Medulla oblongata (tissue), 1 donor: ENCODE measurements around the gene CAMTA1.
"Not testable (repeated sequence)": the region's sequence is repeated elsewhere in the genome, so short reads cannot be mapped to it uniquely, and the experiment has no call there.

Experiments
- DNase-seq: peaks from one replicate; pipeline ENCODE4 v3.0.0-alpha.2; 2015; ENCODE audit errors: extremely low spot score

CAMTA1 gene

DNA sequence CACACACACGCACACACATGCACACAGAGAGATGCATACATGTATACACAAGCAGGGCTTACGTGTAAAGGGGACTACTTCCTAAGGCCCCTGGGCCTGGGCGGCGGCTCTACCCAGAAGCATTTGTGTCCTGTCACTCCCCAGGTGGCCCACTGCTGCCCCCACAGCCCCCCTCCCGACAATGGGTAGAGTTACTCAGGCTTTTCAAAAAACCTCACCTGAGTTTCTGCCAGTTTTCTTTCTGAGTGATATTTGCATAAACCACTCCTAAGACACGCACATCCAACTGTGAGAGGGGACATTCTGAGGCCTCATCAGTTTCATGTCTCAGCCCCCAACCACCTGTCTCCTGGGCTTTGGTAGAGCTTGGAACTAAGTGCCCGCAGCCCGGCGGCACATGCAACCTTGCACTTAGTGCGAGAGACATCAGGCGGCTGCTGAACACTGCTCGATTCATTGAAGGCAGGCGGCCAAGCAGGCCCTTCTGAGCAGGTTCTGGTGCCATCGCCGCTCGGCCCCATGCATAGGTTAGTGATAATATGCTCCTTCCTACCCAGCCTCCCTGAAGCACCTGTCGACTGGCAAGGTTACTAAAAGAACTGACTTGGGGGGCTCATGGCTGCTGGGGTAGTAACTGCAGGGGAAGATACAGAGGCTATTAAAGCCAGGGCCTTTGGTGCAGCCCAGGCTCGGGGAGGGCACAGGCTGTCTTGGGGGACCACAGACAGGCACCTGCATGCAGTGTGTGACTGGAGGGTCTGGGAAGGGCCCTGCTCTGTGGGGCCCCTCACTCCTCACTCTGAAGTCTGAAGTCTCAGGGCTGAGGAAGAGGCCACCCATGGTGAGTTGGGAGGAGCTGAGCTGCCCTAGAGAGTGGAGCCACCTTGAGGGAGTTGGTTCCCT is 621.6 kb downstream of the CAMTA1 start:
- DNase-seq, result no peak

DNA sequence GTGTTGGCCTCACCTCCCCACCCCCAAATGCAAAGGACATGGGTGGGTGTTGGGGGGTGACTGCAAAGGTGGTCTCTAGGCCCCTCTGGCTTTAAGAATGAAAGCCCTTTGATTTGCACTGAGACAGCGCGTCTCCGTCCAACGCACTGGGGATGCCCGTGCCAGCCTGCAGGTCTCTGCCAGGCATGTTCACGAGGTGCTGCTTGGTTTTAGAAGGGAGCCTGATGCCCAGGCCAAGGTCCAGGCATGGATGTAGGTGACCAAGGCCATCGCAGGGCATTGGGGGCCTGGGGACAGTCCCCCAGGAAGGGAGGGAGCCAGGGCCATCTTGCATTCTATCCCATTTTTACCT is 622.3 kb downstream of the CAMTA1 start:
- no peak for DNase-seq

DNA sequence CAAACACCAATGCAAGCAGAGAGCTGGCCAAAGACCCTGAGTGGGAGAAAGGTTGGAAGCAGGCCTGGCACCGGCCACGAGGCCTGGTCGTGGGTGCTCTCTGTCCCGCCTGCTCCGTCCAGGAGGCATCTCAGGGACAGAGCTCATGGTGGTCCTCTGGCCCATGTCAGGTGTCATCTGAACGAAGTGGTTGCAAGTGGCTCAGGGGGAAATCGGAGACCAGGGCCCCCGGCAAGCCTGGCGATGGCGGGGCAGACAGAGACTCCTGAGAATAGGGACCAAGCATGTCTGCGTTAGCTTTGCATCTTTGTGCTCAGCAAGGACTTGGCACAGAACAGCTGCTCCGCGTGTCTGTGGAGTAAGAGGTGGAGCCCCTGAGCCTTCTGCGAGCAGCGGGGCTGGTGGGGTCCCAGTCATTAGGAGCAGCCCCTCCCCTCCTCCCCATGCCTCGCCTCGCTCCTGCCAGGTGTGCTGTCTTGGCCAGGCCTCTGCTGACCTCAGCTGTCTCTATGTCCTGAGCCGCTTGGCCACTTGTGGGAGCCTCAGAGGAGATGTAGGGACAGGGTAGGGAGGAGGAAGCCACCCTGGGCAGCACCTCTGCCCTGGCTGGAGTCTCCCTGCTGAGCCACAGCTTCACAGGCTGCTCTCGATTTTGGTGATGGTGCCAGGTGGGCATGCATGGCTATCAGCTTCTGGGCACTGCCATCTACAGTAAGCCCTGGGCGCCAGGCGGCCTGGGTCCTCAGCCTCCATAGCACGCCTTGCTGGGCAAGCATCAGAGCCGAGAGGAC is 622.9 kb downstream of the CAMTA1 start:
- DNase-seq, result no peak

DNA sequence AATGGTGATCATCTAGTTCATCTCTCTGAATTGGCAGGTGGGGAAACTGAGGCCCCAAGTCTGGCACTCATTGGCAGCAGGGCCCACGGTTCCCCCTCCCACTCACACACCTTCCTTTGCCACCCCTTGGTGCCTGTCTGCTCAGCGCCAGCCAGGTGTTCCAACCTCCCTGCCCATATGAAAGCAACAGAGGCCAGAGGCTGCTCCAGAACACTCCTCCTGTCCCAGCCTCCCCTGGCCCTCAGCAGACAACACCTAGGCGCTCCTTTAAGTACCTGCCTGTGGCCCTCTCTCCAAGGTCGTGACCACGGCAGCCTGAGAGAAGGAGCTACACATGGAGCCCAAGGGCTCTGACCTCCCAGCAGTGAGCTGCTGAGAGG is 623.5 kb downstream of the CAMTA1 start:
- DNase-seq, result no peak

DNA sequence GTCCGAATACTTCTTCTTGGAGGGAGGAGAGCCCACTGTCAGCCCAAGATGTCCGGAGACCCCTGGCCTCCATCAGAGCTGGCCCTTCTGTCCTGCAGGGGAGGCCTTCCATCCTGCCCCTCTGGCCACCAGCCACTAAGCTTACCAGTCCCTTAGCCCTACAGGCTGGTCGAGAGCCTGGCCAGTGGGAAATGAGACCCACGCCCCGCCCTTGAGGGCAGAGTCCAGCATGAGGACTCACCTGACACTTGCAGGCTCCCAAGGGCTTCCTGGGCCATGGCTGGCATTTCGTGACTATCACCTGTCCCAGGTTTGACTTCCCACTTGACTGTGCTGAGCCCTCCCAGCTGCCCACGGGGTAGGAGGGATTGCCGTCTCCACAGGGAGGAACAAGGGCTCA is 624.0 kb downstream of the CAMTA1 start:
- DNase-seq, result no peak

DNA sequence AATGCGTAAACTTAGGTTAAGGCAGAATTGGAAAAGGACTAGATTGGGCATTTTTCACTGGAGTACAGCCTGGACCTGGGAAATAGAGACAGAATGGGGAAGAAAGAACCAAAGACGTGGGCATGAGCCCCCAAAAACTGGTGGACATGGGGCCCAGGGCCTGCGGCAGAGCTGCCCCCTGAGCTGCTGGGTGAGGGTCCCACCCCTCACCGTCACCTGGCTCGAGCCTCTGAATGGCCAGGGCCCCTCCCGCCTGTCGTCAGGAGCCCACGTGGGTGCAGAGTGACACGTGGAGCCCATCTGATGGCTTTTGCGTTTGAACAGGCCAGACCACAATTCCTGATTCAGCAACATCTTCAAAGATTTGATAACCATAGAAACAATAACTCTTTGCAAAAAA is 624.9 kb downstream of the CAMTA1 start:
- DNase-seq, result no peak

DNA sequence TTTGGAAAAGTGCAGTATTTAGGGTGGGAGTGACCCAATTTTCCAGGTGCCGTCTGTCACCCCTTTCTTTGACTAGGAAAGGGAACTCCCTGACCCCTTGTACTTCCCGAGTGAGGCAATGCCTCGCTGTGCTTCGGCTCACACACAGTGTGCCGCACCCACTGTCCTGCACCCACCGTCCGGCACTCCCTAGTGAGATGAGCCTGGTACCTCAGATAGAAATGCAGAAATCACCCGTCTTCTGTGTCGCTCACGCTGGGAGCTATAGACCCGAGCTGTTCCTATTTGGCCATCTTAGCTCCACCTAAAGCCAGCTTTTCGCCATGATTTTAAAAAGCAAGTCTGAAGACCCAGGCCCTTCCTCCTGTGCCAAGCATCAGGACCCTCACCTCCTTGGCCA is 632.4 kb downstream of the CAMTA1 start:
- not testable (repeated sequence) for DNase-seq

DNA sequence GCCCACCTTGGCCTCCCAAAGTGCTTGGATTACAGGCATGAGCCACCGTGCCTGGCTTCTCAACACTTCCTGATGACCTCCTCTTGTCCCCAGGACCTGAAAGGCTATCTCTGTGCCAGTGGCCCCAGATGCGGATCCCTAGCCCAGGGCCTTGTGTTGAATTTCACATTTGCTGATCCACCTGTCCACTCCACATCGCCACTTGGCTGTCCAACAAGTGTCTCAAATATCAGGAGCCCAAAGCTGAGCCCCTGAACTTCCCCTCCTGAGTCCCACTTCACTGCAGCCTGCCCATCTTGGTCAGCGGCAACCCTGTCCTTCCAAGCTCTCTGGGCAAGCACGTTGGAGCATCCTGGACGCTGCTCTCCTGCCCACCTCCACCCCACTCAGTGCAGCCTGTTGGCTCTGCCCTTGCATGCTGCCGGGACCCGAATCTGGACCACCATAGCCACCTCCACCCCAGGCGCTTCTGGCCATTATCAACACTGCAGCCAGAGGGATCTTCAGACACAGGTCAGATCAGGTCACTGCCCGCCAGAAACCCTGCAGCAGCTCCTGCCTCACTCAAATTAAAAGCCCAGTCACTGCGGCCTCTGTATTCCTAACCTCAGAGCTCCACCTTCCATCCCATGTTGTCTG is 633.3 kb downstream of the CAMTA1 start:
- DNase-seq, result no peak

DNA sequence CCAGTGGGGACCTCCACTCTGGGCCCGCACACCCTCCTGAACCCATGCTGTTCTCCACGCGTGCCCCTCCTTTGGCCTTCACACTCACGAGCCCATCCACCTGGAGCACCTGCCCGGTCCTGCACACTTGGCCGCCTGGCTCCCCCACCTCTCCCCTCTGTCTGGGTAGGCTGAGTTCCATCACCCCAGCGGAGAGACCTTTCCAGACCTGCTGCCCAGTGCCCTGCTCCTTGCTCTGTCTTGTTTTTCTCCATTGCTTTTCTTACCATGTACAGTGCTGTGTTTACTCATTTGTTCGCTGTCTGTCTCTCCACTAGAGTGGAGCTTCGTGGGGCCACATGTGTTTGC is 634.8 kb downstream of the CAMTA1 start:
- DNase-seq, result no peak

DNA sequence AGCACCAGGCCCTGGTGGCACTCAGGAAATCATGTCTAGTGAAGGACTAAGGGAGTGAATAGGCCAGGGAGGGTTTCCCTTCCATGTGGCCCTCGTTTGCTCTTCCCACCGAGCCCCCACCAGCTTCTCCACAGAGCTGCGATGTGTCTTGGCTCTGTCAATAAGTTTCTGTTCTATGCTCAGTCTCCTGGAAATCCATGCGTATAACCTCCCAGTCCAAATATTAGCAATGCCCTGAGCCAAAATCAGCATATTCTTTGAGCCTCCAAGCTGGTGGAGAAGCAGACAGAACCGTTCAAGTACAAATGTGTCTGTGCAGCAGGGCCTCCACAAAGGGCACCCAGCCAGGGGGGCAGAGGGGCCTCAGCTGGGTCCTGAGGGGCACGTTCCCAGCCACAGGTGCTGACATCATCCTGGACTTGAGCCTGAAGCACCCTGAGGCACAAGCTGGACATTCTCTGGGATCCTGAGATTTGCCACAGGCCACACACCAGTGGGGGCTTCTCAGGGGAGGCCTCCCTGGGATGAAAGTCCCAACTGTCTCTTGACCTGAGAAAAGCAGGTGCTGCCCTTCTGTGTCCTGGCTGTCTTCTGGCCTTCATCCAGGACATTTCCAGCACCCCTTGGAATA is 635.3 kb downstream of the CAMTA1 start:
- DNase-seq, result no peak

DNA sequence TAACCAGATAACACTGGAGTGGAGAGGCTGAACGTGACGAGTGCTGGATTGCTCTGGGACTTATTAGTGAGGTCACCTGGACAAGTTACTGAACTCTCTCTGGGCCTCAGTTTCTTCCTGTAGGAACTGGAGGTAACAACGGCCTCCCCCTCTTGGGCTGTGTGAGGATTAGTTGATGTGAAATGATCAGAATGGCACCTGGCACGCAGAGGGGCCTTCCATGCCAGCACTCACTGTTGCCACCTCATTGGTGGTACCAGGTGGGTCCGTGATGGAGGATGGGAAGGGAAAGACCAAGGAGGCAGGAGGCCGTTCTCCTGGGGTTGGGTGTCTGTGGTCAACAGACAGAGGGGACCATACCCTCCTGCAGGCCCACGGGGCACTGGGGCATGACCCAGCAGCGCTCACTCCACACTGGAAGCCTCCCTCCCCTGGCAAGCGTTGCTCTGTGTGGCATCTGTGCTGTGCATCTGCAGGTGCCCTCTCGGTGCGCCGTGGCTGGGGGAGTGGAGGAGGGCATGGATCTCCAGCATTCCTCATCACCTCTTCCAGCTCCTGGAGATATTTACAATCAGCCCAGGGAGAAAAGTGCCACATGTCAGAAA is 636.3 kb downstream of the CAMTA1 start:
- no peak for DNase-seq

DNA sequence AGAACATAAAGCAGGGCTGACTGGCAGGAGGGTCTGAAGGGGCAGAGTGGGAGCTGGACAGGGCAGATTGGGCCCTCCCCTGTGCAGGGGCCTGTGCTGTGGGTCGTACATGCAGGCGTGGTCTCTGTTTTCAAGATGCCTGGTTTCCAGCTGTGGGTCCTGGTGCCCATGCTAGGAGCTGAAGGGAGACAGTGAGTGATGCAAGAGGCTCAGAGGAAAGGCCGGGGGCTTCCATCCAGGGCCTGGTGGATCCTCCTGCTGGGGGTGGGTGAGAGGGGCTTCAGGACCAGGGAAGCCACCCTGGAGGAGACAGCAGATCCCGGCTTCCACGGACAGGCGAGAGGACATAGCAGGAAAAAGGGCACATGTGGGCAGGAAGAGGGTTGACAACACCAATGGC is 636.8 kb downstream of the CAMTA1 start:
- DNase-seq, result no peak

DNA sequence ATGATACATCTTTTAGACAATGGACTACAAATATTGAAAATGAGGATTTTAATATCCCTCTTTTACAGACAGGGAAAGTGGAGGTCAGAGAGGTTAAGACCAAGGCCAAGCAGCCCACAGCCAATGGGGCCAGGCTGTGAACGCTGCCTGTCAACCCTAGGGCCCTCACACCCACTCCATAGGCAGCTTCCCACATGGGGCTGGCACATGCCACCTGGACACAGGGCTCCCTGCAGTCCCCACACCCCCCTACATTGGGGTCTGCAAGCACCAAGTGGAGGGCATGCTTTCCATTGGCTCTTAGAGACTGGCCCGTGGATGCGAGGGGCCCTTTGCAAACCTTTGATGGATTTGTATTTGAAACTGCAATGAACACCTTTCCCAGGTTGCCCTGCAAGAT is 637.3 kb downstream of the CAMTA1 start:
- no peak for DNase-seq

DNA sequence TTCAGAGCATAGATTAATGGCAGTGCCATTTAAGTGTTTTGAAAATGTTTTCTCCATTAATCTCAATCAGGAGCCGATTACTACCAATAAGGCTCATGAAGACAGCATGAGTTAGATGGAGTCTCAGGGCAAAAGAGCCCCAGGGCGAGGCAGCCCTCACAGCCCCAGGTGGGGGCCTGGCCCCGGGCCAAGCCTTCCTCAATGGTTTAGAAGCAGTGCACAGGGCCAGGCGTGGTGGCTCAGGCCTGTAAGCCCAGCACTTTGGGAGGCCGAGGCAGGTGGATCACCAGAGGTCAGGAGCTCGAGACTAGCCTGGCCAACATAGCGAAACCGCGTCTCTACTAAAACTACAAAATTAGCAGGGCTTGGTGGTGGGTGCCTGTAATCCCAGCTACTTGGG is 637.7 kb downstream of the CAMTA1 start:
- no peak for DNase-seq

DNA sequence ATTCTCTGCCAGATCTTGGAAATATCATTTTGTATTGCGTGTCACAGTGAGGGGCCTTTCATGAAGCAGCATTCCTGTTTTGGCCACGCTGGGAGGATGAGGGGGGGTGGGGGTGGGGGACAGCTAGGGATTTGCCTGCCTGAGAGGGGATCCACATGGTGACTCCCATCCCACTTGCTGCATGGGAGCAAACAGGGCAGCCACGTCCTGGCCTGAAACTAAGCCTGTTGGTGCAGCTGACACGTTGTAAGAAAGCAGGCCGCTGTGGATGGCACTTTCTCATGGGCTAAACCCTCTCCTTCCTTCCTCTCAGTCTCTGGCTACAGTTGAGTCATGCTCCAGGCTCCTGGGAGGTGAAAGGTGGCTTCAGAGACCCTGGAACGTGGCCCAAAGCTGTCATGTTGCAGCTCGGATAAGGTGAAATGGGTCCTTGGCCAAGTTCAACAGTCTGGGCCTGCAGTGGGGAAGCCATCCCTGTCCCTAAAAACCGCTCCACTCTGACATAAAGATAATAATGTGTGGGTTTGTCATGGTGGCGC is 639.2 kb downstream of the CAMTA1 start:
- DNase-seq, result no peak

DNA sequence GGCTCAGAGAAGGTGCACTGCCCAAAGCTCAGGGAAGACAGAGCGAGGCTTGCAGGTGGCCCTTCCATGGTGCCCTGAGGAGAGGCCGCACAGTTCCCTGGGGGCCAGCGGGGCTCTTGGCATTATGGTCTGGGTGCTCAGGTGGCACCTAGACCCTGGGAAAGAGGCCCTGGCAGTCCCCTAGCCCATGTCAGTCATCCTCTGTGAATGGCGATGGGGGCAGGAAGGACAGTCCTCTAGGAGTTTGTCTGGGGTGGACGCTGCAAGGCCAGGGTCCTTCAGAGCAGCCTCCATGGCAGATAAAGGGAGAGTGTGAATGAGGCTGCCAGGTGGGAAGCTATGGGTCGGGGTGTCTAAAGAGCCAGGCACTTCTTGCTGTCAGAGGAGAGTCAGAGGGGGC is 640.0 kb downstream of the CAMTA1 start:
- DNase-seq, result no peak

DNA sequence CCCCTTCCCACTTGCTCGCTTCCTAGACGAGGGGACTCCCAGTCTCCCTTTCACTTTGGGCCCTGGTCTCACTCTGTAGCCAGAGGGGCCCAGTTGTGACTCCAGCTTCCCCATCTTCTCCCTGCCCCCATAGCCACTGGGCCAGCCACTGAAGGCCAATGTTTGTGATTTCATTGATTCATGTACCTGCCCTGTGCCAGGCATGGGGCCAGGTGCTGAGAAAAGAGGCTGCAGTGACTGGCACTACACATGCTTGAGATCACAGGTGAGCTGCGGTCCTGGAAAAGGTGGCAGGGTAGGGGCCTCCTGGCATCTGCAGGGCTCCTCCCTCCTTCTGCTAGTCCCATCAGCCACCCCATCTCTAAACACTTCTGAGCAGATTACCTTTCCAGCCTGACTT is 640.5 kb downstream of the CAMTA1 start:
- no peak for DNase-seq

DNA sequence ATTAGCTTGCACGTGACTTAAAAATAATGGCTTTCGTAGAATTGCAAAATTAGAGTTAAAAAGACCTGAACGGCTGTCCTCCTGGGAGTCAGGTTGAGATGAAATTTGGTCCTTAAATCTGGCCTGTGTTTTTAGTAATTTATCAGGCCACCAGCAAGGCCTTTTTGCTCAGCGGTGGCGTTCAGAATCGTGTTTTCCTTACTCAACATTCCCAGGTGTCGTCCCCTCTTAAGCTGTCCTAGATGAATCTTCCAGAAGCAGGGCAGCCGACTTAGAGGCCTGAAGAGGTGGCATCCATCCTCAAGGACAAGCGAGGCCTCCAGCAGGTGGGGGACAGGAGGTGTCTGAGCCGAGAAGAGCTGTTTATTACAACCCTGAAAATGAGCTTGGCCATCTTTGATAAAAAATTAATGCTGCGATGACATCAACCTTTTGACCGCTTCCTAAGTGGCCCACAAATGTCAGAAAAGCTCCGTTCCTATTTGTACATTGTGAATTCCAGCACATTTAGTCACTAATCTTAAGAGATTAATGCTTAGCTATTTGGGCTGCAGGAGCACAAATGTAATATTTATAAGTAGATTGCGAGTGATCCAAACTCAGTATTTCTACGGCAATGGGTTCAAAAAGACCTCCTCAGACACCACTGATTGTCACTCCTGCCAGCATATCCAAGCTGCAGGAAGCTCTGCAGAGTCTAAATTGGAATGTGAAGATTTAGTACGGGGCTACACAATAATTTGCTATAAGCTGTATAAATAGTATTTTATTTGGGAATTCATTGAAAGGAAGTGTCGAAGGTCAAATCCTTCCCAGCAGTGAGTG is 641.7 kb downstream of the CAMTA1 start:
- no peak for DNase-seq

DNA sequence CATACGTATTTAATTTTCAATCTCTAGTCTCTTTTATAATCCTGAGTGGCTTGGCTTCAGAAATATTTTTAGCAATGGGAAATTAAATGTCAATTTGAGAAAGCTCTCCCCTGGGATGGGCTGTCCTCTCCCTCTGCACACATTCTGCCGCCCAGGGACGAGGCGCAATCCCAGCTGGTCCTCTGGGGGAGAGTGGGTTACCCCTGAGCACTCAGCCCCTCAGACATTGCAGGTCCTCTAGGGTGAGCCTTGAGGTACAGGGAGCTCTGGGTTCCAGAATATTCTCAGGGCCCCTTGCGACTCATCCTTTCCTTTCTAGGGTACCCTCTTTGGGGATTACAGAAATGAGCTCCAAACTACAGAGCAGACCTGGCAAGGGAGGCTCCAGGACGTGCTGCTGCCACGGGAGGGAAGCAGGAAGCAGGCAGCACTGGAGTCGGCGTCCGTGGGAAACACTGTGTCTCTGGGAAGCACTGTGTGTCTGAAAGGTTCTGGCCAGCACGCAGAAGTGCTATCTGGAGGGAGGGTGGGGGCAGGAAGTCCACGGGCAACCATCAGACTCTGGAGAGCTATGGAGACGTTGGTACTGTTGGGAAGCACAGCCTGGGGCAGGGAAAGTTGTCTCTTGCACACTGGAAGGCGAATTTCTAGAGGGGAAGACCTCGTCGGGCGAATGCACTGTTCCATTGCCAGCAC is 642.5 kb downstream of the CAMTA1 start:
- DNase-seq, result no peak

DNA sequence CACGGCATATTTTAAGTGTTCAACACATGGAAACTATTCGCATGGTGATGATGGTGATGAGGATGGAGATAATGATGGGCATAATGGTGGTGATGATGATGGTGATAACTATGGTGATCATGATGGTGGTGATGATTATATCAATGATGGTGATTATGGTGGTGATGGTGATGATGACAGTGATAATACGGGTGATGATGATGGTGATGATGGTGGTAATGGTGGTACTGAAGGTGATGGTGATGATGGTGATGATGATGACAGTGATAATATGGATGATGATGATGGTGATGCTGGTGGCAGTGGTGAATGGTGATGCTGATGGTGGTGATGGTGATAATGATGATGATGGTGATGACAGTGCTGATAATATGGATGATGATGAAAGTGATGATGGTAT is 644.0 kb downstream of the CAMTA1 start:
- DNase-seq, result no peak
